Measurements from ENCODE around the gene KIAA0930. TPM values are rescaled to one million over a fixed set of nuclear protein-coding genes. Genes with fewer than 3 reads are reported as not detected.

KIAA0930 gene
- polyA plus RNA-seq, 1 donor from 2014 or later: 3.3 TPM

- H3K36me3 Mint-ChIP-seq: peaks cover 5% of the 10 kb centered on the region
- H3K27me3 Mint-ChIP-seq: no peaks in the 10 kb centered on the region
- no peaks in the 10 kb centered on the region for H3K9me3 Mint-ChIP-seq
- no peak overlapping the region for H3K27ac Mint-ChIP-seq
- peaks cover 0 to 1% (median 1%) of the 10 kb centered on the region in 3 donors for H3K4me1 Mint-ChIP-seq
- no peak overlapping the region for H3K4me3 Mint-ChIP-seq
Observed at GRCh38 chr22:45155050-45155840, 85.4 kb downstream of the KIAA0930 start.

- no peaks in the 10 kb centered on the region for H3K27me3 Mint-ChIP-seq
- H3K4me1 Mint-ChIP-seq: peaks cover 0 to 1% (median 0%) of the 10 kb centered on the region in 3 donors
- peaks cover 5% of the 10 kb centered on the region for H3K36me3 Mint-ChIP-seq
- no peaks in the 10 kb centered on the region for H3K9me3 Mint-ChIP-seq
- no peak overlapping the region for H3K27ac Mint-ChIP-seq
- H3K4me3 Mint-ChIP-seq: no peak overlapping the region
Observed at GRCh38 chr22:45154383-45154782, 86.3 kb downstream of the KIAA0930 start.

- Mint-ChIP-seq H3K4me1 (peaks cover 0 to 1% (median 0%) of the 10 kb centered on the region in 3 donors), H3K36me3 (no peaks in the 10 kb centered on the region), H3K27me3 (no peaks in the 10 kb centered on the region), H3K27ac (no peak overlapping the region), H3K9me3 (no peaks in the 10 kb centered on the region), H3K4me3 (no peak overlapping the region)
Observed at GRCh38 chr22:45151503-45151902, 89.2 kb downstream of the KIAA0930 start.

GRCh38 chr22:45150139-45150538, 90.6 kb downstream of the KIAA0930 start:
- H3K27ac Mint-ChIP-seq: no peak overlapping the region

GRCh38 chr22:45149671-45150070, 91.0 kb downstream of the KIAA0930 start:
- H3K4me1 Mint-ChIP-seq: peaks cover 0 to 1% (median 0%) of the 10 kb centered on the region in 3 donors
- no peaks in the 10 kb centered on the region for H3K27me3 Mint-ChIP-seq
- H3K36me3 Mint-ChIP-seq: no peaks in the 10 kb centered on the region
- H3K4me3 Mint-ChIP-seq: no peak overlapping the region
- H3K9me3 Mint-ChIP-seq: no peaks in the 10 kb centered on the region
- no peak overlapping the region for H3K27ac Mint-ChIP-seq

More at GRCh38 chr22:45150139-45150538, 90.6 kb downstream of the KIAA0930 start:
- H3K27me3 Mint-ChIP-seq: no peaks in the 10 kb centered on the region
- H3K4me3 Mint-ChIP-seq: no peak overlapping the region
- H3K9me3 Mint-ChIP-seq: no peaks in the 10 kb centered on the region
- no peaks in the 10 kb centered on the region for H3K36me3 Mint-ChIP-seq
- H3K4me1 Mint-ChIP-seq: peaks cover 0 to 1% (median 0%) of the 10 kb centered on the region in 3 donors

- no peak overlapping the region for H3K27ac Mint-ChIP-seq
- no peak overlapping the region for H3K4me3 Mint-ChIP-seq
- peaks cover under 1% of the 10 kb centered on the region for H3K36me3 Mint-ChIP-seq
- peaks cover 0 to 2% (median 0%) of the 10 kb centered on the region in 3 donors for H3K9me3 Mint-ChIP-seq
- no peaks in the 10 kb centered on the region for H3K4me1 Mint-ChIP-seq
- H3K27me3 Mint-ChIP-seq: no peaks in the 10 kb centered on the region
Observed at GRCh38 chr22:45144916-45145315, 95.8 kb downstream of the KIAA0930 start.

- Mint-ChIP-seq H3K4me3 (no peak overlapping the region), H3K27me3 (no peaks in the 10 kb centered on the region), H3K4me1 (peaks cover 0 to under 1% (median 0%) of the 10 kb centered on the region in 3 donors), H3K36me3 (peaks cover 5% of the 10 kb centered on the region), H3K9me3 (peaks cover 0 to 2% (median 0%) of the 10 kb centered on the region in 3 donors), H3K27ac (no peak overlapping the region)
Observed at GRCh38 chr22:45142376-45142775, 98.3 kb downstream of the KIAA0930 start.

Other genes starting within 250 kb of the KIAA0930 start
- gene PHF21B, start 230.9 kb downstream of the KIAA0930 start, polyA plus RNA-seq: not detected
- gene NUP50, start 77.0 kb downstream of the KIAA0930 start, polyA plus RNA-seq: 43.9 TPM
- gene UPK3A, start 44.1 kb upstream of the KIAA0930 start, polyA plus RNA-seq: 1.5 TPM
- 24.0 TPM for gene FAM118A, start 69.0 kb upstream of the KIAA0930 start, polyA plus RNA-seq
- gene SMC1B, start 172.7 kb upstream of the KIAA0930 start, polyA plus RNA-seq: not detected
- gene RIBC2, start 172.8 kb upstream of the KIAA0930 start, polyA plus RNA-seq: not detected